HG03095 (cell line): ENCODE results near the gene PFKL.
"Not testable (repeated sequence)": the region's sequence is repeated elsewhere in the genome, so short reads cannot be mapped to it uniquely, and the experiment has no call there.

ENCODE experiments used
- ATAC-seq: cut with Tn5 transposase; IDR thresholded peaks from one replicate; pipeline ENCODE4 v1.9.1; 2021; ENCODE audit warnings: moderate library complexity; ENCODE audit not compliant: unreplicated experiment

PFKL gene

GRCh38 chr21:44354775-44355771, 55.2 kb downstream of the PFKL start:
- ATAC-seq, result no peak

- no peak for ATAC-seq
Measured at GRCh38 chr21:44356160-44356559, 56.3 kb downstream of the PFKL start.

GRCh38 chr21:44356636-44357035, 56.8 kb downstream of the PFKL start:
- no peak for ATAC-seq

GRCh38 chr21:44357064-44357837, 57.4 kb downstream of the PFKL start:
- no peak for ATAC-seq

GRCh38 chr21:44359396-44359795, 59.5 kb downstream of the PFKL start:
- ATAC-seq, result no peak

GRCh38 chr21:44360159-44360558, 60.3 kb downstream of the PFKL start:
- no peak for ATAC-seq

- not testable (repeated sequence) for ATAC-seq
Measured at GRCh38 chr21:44361903-44362302, 62.0 kb downstream of the PFKL start.

GRCh38 chr21:44363278-44363677, 63.4 kb downstream of the PFKL start:
- no peak for ATAC-seq

- ATAC-seq, result no peak
Measured at GRCh38 chr21:44364151-44365053, 64.5 kb downstream of the PFKL start.

- no peak for ATAC-seq
Measured at GRCh38 chr21:44365251-44365966, 65.6 kb downstream of the PFKL start.

- ATAC-seq, result no peak
Measured at GRCh38 chr21:44365967-44366585, 66.2 kb downstream of the PFKL start.

GRCh38 chr21:44366586-44367211, 66.8 kb downstream of the PFKL start:
- ATAC-seq, result no peak

GRCh38 chr21:44368711-44369446, 69.0 kb downstream of the PFKL start:
- ATAC-seq, result no peak

- no peak for ATAC-seq
Measured at GRCh38 chr21:44370027-44370735, 70.3 kb downstream of the PFKL start.

- no peak for ATAC-seq
Measured at GRCh38 chr21:44370786-44371410, 71.0 kb downstream of the PFKL start.

GRCh38 chr21:44371596-44371995, 71.7 kb downstream of the PFKL start:
- no peak for ATAC-seq

GRCh38 chr21:44372616-44373015, 72.8 kb downstream of the PFKL start:
- no peak for ATAC-seq
